GM12872 (cell line): ENCODE results near the gene KDSR.

ENCODE experiments used
- TF ChIP-seq, protein P1 (sequence below): IDR thresholded peaks from 3 replicates; pipeline ENCODE4 v1.5.1; 2011; ENCODE audit warnings: low read depth, mild to moderate bottlenecking, low read length, moderate library complexity; ENCODE audit not compliant: insufficient read depth

Gene KDSR

GRCh38 chr18:63344918-63345317 lies 22.1 kb downstream of the KDSR start:
- TF ChIP-seq, protein P1, sequence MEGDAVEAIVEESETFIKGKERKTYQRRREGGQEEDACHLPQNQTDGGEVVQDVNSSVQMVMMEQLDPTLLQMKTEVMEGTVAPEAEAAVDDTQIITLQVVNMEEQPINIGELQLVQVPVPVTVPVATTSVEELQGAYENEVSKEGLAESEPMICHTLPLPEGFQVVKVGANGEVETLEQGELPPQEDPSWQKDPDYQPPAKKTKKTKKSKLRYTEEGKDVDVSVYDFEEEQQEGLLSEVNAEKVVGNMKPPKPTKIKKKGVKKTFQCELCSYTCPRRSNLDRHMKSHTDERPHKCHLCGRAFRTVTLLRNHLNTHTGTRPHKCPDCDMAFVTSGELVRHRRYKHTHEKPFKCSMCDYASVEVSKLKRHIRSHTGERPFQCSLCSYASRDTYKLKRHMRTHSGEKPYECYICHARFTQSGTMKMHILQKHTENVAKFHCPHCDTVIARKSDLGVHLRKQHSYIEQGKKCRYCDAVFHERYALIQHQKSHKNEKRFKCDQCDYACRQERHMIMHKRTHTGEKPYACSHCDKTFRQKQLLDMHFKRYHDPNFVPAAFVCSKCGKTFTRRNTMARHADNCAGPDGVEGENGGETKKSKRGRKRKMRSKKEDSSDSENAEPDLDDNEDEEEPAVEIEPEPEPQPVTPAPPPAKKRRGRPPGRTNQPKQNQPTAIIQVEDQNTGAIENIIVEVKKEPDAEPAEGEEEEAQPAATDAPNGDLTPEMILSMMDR = no peak

- TF ChIP-seq, protein P1 = no peak
Measured at GRCh38 chr18:63344263-63344662, 22.7 kb downstream of the KDSR start.

- TF ChIP-seq, protein P1 = no peak
Measured at GRCh38 chr18:63342206-63342605, 24.8 kb downstream of the KDSR start.

GRCh38 chr18:63339920-63340484 lies 27.0 kb downstream of the KDSR start:
- TF ChIP-seq, protein P1 = peak; percentile 65

GRCh38 chr18:63336366-63337099 lies 30.5 kb downstream of the KDSR start:
- TF ChIP-seq, protein P1 = no peak

DNA sequence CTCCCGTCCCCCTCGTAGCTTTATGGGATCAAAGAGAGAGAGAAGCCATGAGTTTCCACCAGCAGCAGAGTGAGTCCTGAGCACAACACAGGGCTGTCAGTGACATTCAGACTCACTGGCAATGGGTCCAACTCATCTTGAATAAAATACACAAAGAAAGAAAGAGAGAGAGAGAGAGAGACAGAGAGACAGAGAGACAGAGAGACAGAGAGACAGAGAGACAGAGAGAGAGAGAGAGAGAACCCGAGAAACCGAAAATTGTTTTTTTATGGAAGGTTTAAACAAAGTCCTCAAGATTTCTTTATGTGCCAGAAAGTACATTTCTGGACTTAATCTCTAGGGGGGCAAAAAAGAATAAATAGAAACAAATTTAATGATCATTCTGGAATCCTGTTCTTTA lies 35.9 kb downstream of the KDSR start:
- TF ChIP-seq, protein P1 = no peak

DNA sequence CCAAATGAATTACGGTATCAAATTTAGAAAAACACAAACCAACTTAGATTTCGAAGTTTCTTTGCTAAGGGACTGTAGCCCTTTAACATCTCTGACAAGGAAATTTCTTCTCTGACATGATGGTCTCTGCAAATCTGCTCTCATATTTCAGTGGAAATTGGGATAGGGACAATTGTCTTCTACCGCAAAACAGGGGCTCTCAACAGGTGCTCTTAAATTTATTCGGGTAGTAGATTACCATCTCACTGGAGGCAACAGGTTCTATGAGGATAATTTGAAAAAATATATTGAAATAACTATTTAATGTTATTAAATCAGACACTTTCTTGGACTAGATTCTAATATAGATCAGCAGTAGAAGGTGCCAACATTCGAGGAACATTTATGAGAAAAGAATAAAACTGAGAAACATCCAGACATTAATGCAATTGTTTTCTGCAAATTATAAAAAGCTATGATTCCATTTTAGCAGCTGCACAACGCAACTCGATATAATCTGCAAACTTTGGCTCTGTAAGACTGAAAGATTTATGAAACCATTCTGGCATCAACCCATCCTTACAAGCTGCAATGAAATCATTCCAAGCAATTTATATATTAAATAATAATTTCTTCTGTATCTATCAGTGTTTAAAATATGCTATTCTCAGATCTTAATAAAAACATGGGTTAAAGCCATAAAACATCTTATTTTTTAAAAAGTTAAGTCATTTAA lies 37.4 kb downstream of the KDSR start:
- TF ChIP-seq, protein P1 = no peak
